ENCODE measurements around the gene USPL1.

The USPL1 gene

GRCh38 chr13:30615866-30616541, 1.7 kb upstream of the USPL1 start:
- H3K4me3 ChIP-seq (ENCODE audit: low read depth, low read length), result peak overlapping the region; percentile 86
- no peak for TF ChIP-seq CTCF (IDR thresholded peaks at IDR 0.05; ENCODE audit: borderline replicate concordance, insufficient read depth, low read depth, low read length)

GRCh38 chr13:30616927-30617314, 799 bp upstream of the USPL1 start:
- H3K4me3 ChIP-seq (ENCODE audit: low read depth, low read length), result peak overlapping the region; percentile 86
- TF ChIP-seq CTCF (IDR thresholded peaks at IDR 0.05; ENCODE audit: borderline replicate concordance, insufficient read depth, low read depth, low read length), result no peak

GRCh38 chr13:30618186-30618929, 638 bp downstream of the USPL1 start:
- TF ChIP-seq CTCF (IDR thresholded peaks at IDR 0.05; ENCODE audit: borderline replicate concordance, insufficient read depth, low read depth, low read length), result no peak
- peak overlapping the region; percentile 81 for H3K4me3 ChIP-seq (ENCODE audit: low read depth, low read length)

- no peak for TF ChIP-seq CTCF (IDR thresholded peaks at IDR 0.05; ENCODE audit: borderline replicate concordance, insufficient read depth, low read depth, low read length)
- H3K4me3 ChIP-seq (ENCODE audit: low read depth, low read length), result peak overlapping the region; percentile 81
These were observed 1.2 kb downstream of the USPL1 start for GRCh38 chr13:30618930-30619279.

- no peak overlapping the region for H3K4me3 ChIP-seq (ENCODE audit: low read depth, low read length)
- TF ChIP-seq CTCF (IDR thresholded peaks at IDR 0.05; ENCODE audit: borderline replicate concordance, insufficient read depth, low read depth, low read length), result no peak
These were observed 2.0 kb downstream of the USPL1 start for GRCh38 chr13:30619731-30620130.

GRCh38 chr13:30620941-30621340, 3.2 kb downstream of the USPL1 start:
- H3K4me3 ChIP-seq (ENCODE audit: low read depth, low read length), result no peak overlapping the region
- TF ChIP-seq CTCF (IDR thresholded peaks at IDR 0.05; ENCODE audit: borderline replicate concordance, insufficient read depth, low read depth, low read length), result no peak

- H3K4me3 ChIP-seq (ENCODE audit: low read depth, low read length), result no peak overlapping the region
- TF ChIP-seq CTCF (IDR thresholded peaks at IDR 0.05; ENCODE audit: borderline replicate concordance, insufficient read depth, low read depth, low read length), result no peak
These were observed 4.8 kb downstream of the USPL1 start for GRCh38 chr13:30622551-30622950.
